SU-DHL-6 (cell line): ENCODE results near the gene CCNY.

Experiments
- EZH2phosphoT487 ChIP-seq: fragments of 200-600 bp; sonication (generic), shearing (Covaris generic); conservative IDR thresholded peaks from 2 replicates; pipeline ENCODE4 v1.6.1; 2018; ENCODE audit warnings: mild to moderate bottlenecking, antibody characterized with exemption, low read length, moderate library complexity, mixed read lengths
- TF ChIP-seq, protein P1 (sequence below): fragments of 200-600 bp; sonication (generic); IDR thresholded peaks from one replicate; pipeline ENCODE4 v1.5.1; 2017; ENCODE audit warnings: antibody characterized with exemption, mild to moderate bottlenecking, low read length, moderate library complexity; ENCODE audit not compliant: insufficient read depth, poor library complexity, severe bottlenecking

DNA sequence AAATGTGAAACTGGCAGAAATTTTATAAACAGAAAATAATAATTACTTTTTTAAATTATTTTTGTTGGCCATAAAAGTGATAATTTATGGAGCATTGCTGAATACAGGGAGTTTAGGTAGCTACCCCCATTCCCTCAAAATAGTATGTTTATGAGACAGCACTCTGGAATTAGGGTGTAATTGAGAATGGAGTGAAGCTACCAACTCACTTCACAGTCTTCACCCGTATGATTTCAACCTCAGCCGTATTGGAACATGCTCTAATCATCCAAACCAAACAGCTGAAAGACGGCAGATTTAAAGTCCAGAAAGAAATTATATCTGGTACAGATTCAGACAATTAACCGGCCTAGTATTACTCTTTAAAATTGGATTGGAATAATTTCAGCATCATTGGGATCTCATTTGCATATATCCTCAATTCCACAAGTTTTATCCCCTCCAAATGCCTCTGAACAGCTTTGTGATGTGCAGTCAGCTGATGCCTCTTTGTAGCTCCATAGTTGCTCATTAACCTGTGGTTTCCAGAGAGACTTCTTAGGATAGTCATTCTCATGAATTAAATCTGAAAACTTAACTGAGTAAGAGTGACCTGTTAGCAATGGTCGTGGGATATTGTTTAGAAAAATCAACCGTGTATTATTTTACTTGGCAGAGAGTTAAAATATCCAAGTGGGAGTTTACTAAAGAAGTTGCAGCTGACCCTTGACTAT, 209.7 kb downstream of the CCNY start:
- TF ChIP-seq, protein P1, sequence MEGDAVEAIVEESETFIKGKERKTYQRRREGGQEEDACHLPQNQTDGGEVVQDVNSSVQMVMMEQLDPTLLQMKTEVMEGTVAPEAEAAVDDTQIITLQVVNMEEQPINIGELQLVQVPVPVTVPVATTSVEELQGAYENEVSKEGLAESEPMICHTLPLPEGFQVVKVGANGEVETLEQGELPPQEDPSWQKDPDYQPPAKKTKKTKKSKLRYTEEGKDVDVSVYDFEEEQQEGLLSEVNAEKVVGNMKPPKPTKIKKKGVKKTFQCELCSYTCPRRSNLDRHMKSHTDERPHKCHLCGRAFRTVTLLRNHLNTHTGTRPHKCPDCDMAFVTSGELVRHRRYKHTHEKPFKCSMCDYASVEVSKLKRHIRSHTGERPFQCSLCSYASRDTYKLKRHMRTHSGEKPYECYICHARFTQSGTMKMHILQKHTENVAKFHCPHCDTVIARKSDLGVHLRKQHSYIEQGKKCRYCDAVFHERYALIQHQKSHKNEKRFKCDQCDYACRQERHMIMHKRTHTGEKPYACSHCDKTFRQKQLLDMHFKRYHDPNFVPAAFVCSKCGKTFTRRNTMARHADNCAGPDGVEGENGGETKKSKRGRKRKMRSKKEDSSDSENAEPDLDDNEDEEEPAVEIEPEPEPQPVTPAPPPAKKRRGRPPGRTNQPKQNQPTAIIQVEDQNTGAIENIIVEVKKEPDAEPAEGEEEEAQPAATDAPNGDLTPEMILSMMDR, result no peak
- no peak for TF ChIP-seq EZH2phosphoT487
